GM12878 (cell line): Measurements from ENCODE around the gene NPAS3. TPM values are rescaled to one million over a fixed set of nuclear protein-coding genes. Genes with fewer than 3 reads are reported as not detected.

Source experiments
- ATAC-seq: fragments of 200-7000 bp; cut with Tn5 transposase; 3 replicates; pipeline ENCODE4 v1.9.1; 2020; ENCODE audit warnings: mild to moderate bottlenecking, moderate library complexity
- BruUV-seq: library from RNA; stranded (reverse); fragments of 400-500 nt; replicated peaks from 2 replicates; lab custom pipeline; 2021; lab: Mats Ljungman, UMichigan
- CTCF ChIA-PET: fragments of 300-600 bp; sonication (Branson Sonifier 250); formaldehyde crosslinking; extraction: SDS; loops from one replicate; lab custom pipeline; 2021; ENCODE audit warnings: inconsistent platforms; lab: Yijun Ruan, JAX
- POLR2A ChIA-PET: fragments of 350-600 bp; formaldehyde crosslinking; extraction: SDS; loops from one replicate; lab custom pipeline; 2021; ENCODE audit warnings: inconsistent platforms; lab: Charles Lee
- RAD21 ChIA-PET: fragments of 300-600 bp; sonication (Branson Sonifier 250); formaldehyde crosslinking; loops from one replicate; lab custom pipeline; 2023; ENCODE audit warnings: antibody characterized with exemption; ENCODE audit not compliant: unreplicated experiment; lab: Charles Lee
- SMC1A ChIA-PET: fragments of 300-600 bp; sonication (Branson Sonifier 250); formaldehyde crosslinking; loops from one replicate; lab custom pipeline; 2023; ENCODE audit not compliant: unreplicated experiment, uncharacterized antibody; lab: Charles Lee
- DNase-seq: peaks from one replicate; pipeline ENCODE4 v3.0.0-alpha.2; 2011; ENCODE audit warnings: low read depth, low spot score
- FAIRE-seq: peaks from 3 replicates; lab custom pipeline; 2011; peaks lifted over from hg19 to GRCh38; lab: Jason Lieb, UNC
- H2AFZ ChIP-seq: 2 replicates; pipeline ENCODE4 v1.6.0; 2011; ENCODE audit warnings: low read depth, low read length, control low read depth; ENCODE audit not compliant: control insufficient read depth
- H3K27ac ChIP-seq: 2 replicates; pipeline ENCODE4 v1.5.1; 2011; ENCODE audit warnings: control low read depth; ENCODE audit not compliant: control insufficient read depth, insufficient read depth
- H3K27me3 ChIP-seq, 2 experiments: replicated peaks in 1 of 2; 2 replicates each; pipeline versions ENCODE4 v1.6.0 to v1.6.1; 2011; ENCODE audit warnings: low read length in 1 of 2; ENCODE audit not compliant: control insufficient read depth in 2 of 2, insufficient read depth in 2 of 2
- H3K36me3 ChIP-seq, 2 experiments: 2 replicates each; pipeline ENCODE4 v1.5.1; 2011; ENCODE audit warnings: low read length in 1 of 2; ENCODE audit not compliant: control insufficient read depth in 2 of 2, insufficient read depth in 2 of 2
- H3K4me1 ChIP-seq: 2 replicates; pipeline ENCODE4 v1.6.1; 2011; ENCODE audit warnings: mild to moderate bottlenecking, low read length, moderate library complexity, mixed read lengths; ENCODE audit not compliant: control insufficient read depth, insufficient read depth
- H3K4me2 ChIP-seq: 2 replicates; pipeline ENCODE4 v1.6.0; 2011; ENCODE audit warnings: control low read depth; ENCODE audit not compliant: control insufficient read depth, insufficient read depth
- H3K4me3 ChIP-seq: fragments of 200-600 bp; sonication (generic); 2 replicates; pipeline ENCODE4 v1.5.1; 2016
- H3K79me2 ChIP-seq: 2 replicates; pipeline ENCODE4 v1.6.0; 2011; ENCODE audit warnings: low read length; ENCODE audit not compliant: control insufficient read depth, insufficient read depth
- H3K9ac ChIP-seq: 2 replicates; pipeline ENCODE4 v1.8.0; 2011; ENCODE audit warnings: low read length, control low read depth, mixed read lengths; ENCODE audit not compliant: control insufficient read depth, insufficient read depth
- H3K9me3 ChIP-seq: replicated peaks from 3 replicates; pipeline ENCODE4 v1.5.1; 2011; ENCODE audit warnings: mild to moderate bottlenecking, low read length; ENCODE audit not compliant: control insufficient read depth, insufficient read depth
- H4K20me1 ChIP-seq: 2 replicates; pipeline ENCODE4 v1.6.0; 2011; ENCODE audit not compliant: control insufficient read depth, insufficient read depth
- HDAC6 ChIP-seq: fragments of 200-600 bp; sonication (generic); IDR thresholded peaks from one replicate; pipeline ENCODE4 v1.8.0; 2017; ENCODE audit warnings: antibody characterized with exemption; ENCODE audit not compliant: unreplicated experiment
- KLF5 ChIP-seq: fragments of 450-650 bp; IDR thresholded peaks from 2 replicates; pipeline ENCODE4 v1.6.1; 2014; ENCODE audit warnings: mild to moderate bottlenecking; ENCODE audit not compliant: partially characterized antibody
- SIN3A ChIP-seq: IDR thresholded peaks from 2 replicates; pipeline ENCODE4 v1.6.1; 2012; ENCODE audit warnings: low read depth, low read length, improper control_type of control experiment
- WGBS: methylation state at CpG from one replicate; pipeline ENCODE4 v1.1.6; 2016; ENCODE audit warnings: low lambda C conversion rate; ENCODE audit not compliant: insufficient replicate concordance, insufficient coverage; ENCODE audit errors: missing lambda C conversion rate; 5-methylcytosine and 5-hydroxymethylcytosine counted together
- in situ Hi-C: fragments of 300-500 bp; cut with MboI; formaldehyde crosslinking; loops from 9 replicates; pipeline ENCODE4 v1.14.3; 2018; ENCODE audit warnings: mixed read lengths
- intact Hi-C: fragments of 100-400 bp; cut with micrococcal nuclease; formaldehyde crosslinking; loops from one replicate; pipeline ENCODE4 v1.14.2; 2022; ENCODE audit not compliant: unreplicated experiment
- polyA plus RNA-seq, 11 experiments: library from polyadenylated mRNA; depleted of rRNA in 4 of 11; unstranded in 6 of 11; stranded (reverse) in 5 of 11; fragments of >200 nt; fragmentation: Nextera tagmentation in 4 of 11; fragmentation: Illumina TruSeq in 1 of 11; extraction: Ambion mirVana in 4 of 11; extraction: Trizol in 1 of 11; gene quantifications; 1 replicate in 1 of 11; 2 replicates in 10 of 11; pipeline versions ENCODE4 v1.2.1 to v1.2.3, GENCODE V29; 2011 to 2016; ENCODE audit warnings: inconsistent platforms in 2 of 11, missing spikeins in 2 of 11, low read depth in 1 of 11
- total RNA-seq, 4 experiments: library from RNA; depleted of rRNA in 3 of 4; stranded (reverse); fragments of >200 nt in 3 of 4; fragmentation: Illumina TruSeq in 1 of 4; extraction: Trizol in 1 of 4; gene quantifications; 2 replicates each; pipeline versions ENCODE4 v1.2.1 to v1.2.3, GENCODE V29; 2013 to 2021
- TF ChIP-seq, protein P1 (sequence below): fragments of 450-650 bp; formaldehyde crosslinking; IDR thresholded peaks from 2 replicates; pipeline ENCODE4 v1.4.0; 2020; ENCODE audit warnings: mild to moderate bottlenecking, moderate library complexity
- TF ChIP-seq, protein P2 (sequence below): IDR thresholded peaks from 2 replicates; pipeline ENCODE4 v1.6.1; 2011; ENCODE audit warnings: borderline replicate concordance, low read depth, mild to moderate bottlenecking, moderate library complexity, low read length; ENCODE audit not compliant: insufficient read depth, poor library complexity, severe bottlenecking
- TF ChIP-seq, protein P3 (sequence below): fragments of 450-650 bp; IDR thresholded peaks from 2 replicates; pipeline ENCODE4 v1.6.1; 2017; ENCODE audit warnings: low read depth, mild to moderate bottlenecking, moderate library complexity

Gene NPAS3
- total and polyA plus RNA-seq, 10 of the 15 experiments (the other 5 are each of a cell fraction or from before 2014, with no cell fraction given) = under 0.01 to 2.7 (median 0.03) TPM; not detected in 6

DNA sequence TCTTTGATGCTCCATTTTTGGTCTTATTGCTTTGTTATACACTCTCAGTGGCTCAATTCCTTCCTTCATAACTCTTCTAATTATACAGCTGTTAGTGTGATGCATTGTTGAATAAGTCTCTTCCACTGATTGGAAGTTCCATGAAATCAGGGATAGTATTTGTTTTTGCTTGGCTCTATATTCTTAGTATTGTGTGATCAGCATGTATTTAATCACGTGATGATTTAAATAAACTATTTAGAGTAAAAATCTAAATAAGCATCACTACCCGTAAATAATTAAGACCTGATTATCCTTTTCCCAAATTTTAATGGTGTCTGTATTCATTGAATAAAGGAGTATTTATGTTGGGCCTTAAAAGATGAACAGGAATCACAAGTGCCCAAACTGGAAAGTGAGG is 355.7 kb downstream of the NPAS3 start (continued):
- TF ChIP-seq, protein P1, sequence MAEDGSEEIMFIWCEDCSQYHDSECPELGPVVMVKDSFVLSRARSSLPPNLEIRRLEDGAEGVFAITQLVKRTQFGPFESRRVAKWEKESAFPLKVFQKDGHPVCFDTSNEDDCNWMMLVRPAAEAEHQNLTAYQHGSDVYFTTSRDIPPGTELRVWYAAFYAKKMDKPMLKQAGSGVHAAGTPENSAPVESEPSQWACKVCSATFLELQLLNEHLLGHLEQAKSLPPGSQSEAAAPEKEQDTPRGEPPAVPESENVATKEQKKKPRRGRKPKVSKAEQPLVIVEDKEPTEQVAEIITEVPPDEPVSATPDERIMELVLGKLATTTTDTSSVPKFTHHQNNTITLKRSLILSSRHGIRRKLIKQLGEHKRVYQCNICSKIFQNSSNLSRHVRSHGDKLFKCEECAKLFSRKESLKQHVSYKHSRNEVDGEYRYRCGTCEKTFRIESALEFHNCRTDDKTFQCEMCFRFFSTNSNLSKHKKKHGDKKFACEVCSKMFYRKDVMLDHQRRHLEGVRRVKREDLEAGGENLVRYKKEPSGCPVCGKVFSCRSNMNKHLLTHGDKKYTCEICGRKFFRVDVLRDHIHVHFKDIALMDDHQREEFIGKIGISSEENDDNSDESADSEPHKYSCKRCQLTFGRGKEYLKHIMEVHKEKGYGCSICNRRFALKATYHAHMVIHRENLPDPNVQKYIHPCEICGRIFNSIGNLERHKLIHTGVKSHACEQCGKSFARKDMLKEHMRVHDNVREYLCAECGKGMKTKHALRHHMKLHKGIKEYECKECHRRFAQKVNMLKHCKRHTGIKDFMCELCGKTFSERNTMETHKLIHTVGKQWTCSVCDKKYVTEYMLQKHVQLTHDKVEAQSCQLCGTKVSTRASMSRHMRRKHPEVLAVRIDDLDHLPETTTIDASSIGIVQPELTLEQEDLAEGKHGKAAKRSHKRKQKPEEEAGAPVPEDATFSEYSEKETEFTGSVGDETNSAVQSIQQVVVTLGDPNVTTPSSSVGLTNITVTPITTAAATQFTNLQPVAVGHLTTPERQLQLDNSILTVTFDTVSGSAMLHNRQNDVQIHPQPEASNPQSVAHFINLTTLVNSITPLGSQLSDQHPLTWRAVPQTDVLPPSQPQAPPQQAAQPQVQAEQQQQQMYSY (CRISPR knock-in tag) = no peak
- TF ChIP-seq SIN3A = no peak

DNA sequence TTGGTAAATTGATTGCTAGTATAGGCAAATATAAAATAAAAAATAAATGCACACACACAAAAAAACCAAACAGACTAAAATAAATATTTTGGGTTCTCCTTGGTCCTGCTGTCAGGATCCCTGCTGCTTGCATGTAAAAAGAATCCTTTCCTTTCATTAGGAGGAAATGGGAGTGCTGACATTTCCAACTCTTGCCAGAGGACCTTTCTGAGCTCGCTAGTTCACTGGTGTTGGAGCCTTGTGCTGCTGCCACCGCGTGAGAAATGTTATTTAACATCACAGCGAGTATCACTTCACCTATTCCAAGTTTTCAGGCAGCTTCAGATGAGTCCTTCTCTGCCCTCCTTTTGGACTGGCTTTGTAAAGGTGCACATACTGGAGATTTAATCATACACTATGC is 358.9 kb downstream of the NPAS3 start:
- Histone ChIP-seq H3K27me3 (no peaks in the 10 kb centered on the region; a peak in 1 of 4 replicates), H3K4me2 (no peak overlapping the region), H3K4me3 (no peak overlapping the region), H4K20me1 (no peaks in the 10 kb centered on the region), H3K9me3 (no peaks in the 10 kb centered on the region), H3K36me3 (no peaks in the 10 kb centered on the region), H3K4me1 (no peaks in the 10 kb centered on the region), H3K27ac (no peak overlapping the region), H3K79me2 (no peaks in the 10 kb centered on the region), H3K9ac (no peak overlapping the region), H2AFZ (no peak overlapping the region)
- TF ChIP-seq HDAC6 (no peak), KLF5 (no peak)
- TF ChIP-seq, protein P2, sequence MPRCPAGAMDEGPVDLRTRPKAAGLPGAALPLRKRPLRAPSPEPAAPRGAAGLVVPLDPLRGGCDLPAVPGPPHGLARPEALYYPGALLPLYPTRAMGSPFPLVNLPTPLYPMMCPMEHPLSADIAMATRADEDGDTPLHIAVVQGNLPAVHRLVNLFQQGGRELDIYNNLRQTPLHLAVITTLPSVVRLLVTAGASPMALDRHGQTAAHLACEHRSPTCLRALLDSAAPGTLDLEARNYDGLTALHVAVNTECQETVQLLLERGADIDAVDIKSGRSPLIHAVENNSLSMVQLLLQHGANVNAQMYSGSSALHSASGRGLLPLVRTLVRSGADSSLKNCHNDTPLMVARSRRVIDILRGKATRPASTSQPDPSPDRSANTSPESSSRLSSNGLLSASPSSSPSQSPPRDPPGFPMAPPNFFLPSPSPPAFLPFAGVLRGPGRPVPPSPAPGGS = no peak
- TF ChIP-seq, protein P3, sequence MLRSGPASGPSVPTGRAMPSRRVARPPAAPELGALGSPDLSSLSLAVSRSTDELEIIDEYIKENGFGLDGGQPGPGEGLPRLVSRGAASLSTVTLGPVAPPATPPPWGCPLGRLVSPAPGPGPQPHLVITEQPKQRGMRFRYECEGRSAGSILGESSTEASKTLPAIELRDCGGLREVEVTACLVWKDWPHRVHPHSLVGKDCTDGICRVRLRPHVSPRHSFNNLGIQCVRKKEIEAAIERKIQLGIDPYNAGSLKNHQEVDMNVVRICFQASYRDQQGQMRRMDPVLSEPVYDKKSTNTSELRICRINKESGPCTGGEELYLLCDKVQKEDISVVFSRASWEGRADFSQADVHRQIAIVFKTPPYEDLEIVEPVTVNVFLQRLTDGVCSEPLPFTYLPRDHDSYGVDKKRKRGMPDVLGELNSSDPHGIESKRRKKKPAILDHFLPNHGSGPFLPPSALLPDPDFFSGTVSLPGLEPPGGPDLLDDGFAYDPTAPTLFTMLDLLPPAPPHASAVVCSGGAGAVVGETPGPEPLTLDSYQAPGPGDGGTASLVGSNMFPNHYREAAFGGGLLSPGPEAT = no peak
- ChIA-PET POLR2A (no interaction called here), RAD21 (no interaction called here), SMC1A (no interaction called here), CTCF (no interaction called here)
- intact Hi-C loops = no loop called here
- in situ Hi-C loops = no loop called here
- WGBS = 42% methylated on average over 4 of the region's 4 CpGs
- DNase-seq = no peak
- no peak for FAIRE-seq
- BruUV-seq = no TSS peak
- ATAC-seq = no peak
